ENCODE results near the gene BOLL. TPM values are rescaled to one million over a fixed set of nuclear protein-coding genes. Genes with fewer than 3 reads are reported as not detected.

BOLL gene
- total RNA-seq, 3 donors from 2014 or later = 0.29 TPM; not detected in 2

DNA sequence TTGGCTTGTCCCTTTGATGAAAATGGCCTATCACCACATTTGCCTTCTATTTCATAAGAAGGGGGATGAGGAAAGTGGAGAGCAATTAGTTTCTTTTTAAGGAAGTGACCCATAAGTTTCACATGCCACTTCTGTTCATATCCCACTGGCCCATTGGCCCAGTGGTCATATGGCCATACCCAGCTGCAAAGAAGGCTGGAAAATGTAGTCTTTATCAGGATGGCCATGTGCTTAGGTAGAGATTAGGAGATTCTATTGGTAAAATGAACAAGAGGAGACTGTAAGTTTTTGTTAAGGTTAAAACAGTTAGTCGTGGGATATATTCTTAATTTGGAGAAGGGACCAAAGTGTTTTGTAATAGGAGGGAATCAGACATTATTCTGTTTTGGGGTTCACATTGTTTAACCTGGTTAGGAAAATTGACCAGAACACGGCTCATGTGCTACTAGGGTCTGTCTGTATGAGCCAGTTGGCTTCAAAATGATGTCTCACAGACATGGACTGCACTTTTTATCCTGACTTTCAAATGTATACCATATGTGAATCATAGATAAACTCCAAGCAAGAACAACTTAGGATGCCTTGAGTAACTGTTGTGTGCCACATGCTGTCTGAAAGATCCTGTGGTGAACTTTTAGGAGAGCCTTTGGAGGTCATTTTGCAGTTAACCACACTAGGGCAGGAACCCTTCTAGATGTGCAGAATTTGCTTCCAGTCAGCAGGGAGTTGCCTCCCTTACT, 36.6 kb upstream of the BOLL start:
- H3K27me3 ChIP-seq = no peaks in the 10 kb centered on the region
- no peaks in the 10 kb centered on the region for H3K36me3 ChIP-seq
- intact Hi-C loops (cut with DNase I; ENCODE audit: low total_unique reads) = no loop called here
- no peak overlapping the region for H3K27ac ChIP-seq
- H3K4me1 ChIP-seq = no peaks in the 10 kb centered on the region
- no peak overlapping the region for H3K4me3 ChIP-seq
- DNase-seq (ENCODE audit: low spot score in 2 of 2) = no peak
- no peaks in the 10 kb centered on the region for H3K9me3 ChIP-seq
- no peak for TF ChIP-seq POLR2AphosphoS5 (IDR thresholded peaks at IDR 0.05)
- no peak for TF ChIP-seq POLR2A (IDR thresholded peaks at IDR 0.05)
- TF ChIP-seq CTCF (IDR thresholded peaks at IDR 0.05) = no peak

GRCh38 chr2:197814526-197814925, 29.4 kb upstream of the BOLL start:
- DNase-seq (ENCODE audit: low spot score in 2 of 2) = no peak
- Histone ChIP-seq H3K4me3 (no peak overlapping the region), H3K27ac (no peak overlapping the region), H3K27me3 (no peaks in the 10 kb centered on the region), H3K36me3 (no peaks in the 10 kb centered on the region), H3K9me3 (no peaks in the 10 kb centered on the region), H3K4me1 (no peaks in the 10 kb centered on the region)
- intact Hi-C loops (cut with DNase I; ENCODE audit: low total_unique reads) = no loop called here
- TF ChIP-seq POLR2AphosphoS5 (IDR thresholded peaks at IDR 0.05) (no peak), POLR2A (IDR thresholded peaks at IDR 0.05) (no peak), CTCF (IDR thresholded peaks at IDR 0.05) (no peak)

- TF ChIP-seq CTCF (IDR thresholded peaks at IDR 0.05) = no peak
- no peak for TF ChIP-seq POLR2A (IDR thresholded peaks at IDR 0.05)
- TF ChIP-seq POLR2AphosphoS5 (IDR thresholded peaks at IDR 0.05) = no peak
- intact Hi-C loops (cut with DNase I; ENCODE audit: low total_unique reads) = no loop called here
- no peak overlapping the region for H3K27ac ChIP-seq
These were observed 28.1 kb upstream of the BOLL start for GRCh38 chr2:197813093-197813787.

GRCh38 chr2:197810491-197810890, 25.4 kb upstream of the BOLL start:
- intact Hi-C loops (cut with DNase I; ENCODE audit: low total_unique reads) = no loop called here
- Histone ChIP-seq H3K27me3 (no peaks in the 10 kb centered on the region), H3K4me3 (no peak overlapping the region), H3K36me3 (no peaks in the 10 kb centered on the region), H3K27ac (no peak overlapping the region), H3K4me1 (no peaks in the 10 kb centered on the region), H3K9me3 (no peaks in the 10 kb centered on the region)
- DNase-seq (ENCODE audit: low spot score in 2 of 2) = no peak
- TF ChIP-seq POLR2AphosphoS5 (IDR thresholded peaks at IDR 0.05) = no peak
- no peak for TF ChIP-seq CTCF (IDR thresholded peaks at IDR 0.05)
- no peak for TF ChIP-seq POLR2A (IDR thresholded peaks at IDR 0.05)

More at GRCh38 chr2:197813093-197813787, 28.1 kb upstream of the BOLL start:
- no peak overlapping the region for H3K4me3 ChIP-seq
- H3K36me3 ChIP-seq = no peaks in the 10 kb centered on the region
- H3K9me3 ChIP-seq = no peaks in the 10 kb centered on the region
- no peaks in the 10 kb centered on the region for H3K4me1 ChIP-seq
- DNase-seq (ENCODE audit: low spot score in 2 of 2) = no peak
- no peaks in the 10 kb centered on the region for H3K27me3 ChIP-seq

- no peak for TF ChIP-seq CTCF (IDR thresholded peaks at IDR 0.05)
- no peak for TF ChIP-seq POLR2AphosphoS5 (IDR thresholded peaks at IDR 0.05)
- no peak for TF ChIP-seq POLR2A (IDR thresholded peaks at IDR 0.05)
- no peak overlapping the region for H3K27ac ChIP-seq
- no peak for DNase-seq (ENCODE audit: low spot score in 2 of 2)
- H3K27me3 ChIP-seq = no peaks in the 10 kb centered on the region
- no peak overlapping the region for H3K4me3 ChIP-seq
- H3K4me1 ChIP-seq = no peaks in the 10 kb centered on the region
- H3K36me3 ChIP-seq = no peaks in the 10 kb centered on the region
- no peaks in the 10 kb centered on the region for H3K9me3 ChIP-seq
- intact Hi-C loops (cut with DNase I; ENCODE audit: low total_unique reads) = no loop called here
These were observed 24.9 kb upstream of the BOLL start for GRCh38 chr2:197810016-197810415.

All from breast epithelium (tissue), 4 donors.